NCI-H2107 treated with DMSO at 0.1 percent for 48 hours (cell line): ENCODE results near the gene TIFAB.

Experiments used
- DNase-seq: peaks from one replicate; lab custom pipeline; 2025; ENCODE audit not compliant: unreplicated experiment; lab: John Stamatoyannopoulos, UW

TIFAB gene

DNA sequence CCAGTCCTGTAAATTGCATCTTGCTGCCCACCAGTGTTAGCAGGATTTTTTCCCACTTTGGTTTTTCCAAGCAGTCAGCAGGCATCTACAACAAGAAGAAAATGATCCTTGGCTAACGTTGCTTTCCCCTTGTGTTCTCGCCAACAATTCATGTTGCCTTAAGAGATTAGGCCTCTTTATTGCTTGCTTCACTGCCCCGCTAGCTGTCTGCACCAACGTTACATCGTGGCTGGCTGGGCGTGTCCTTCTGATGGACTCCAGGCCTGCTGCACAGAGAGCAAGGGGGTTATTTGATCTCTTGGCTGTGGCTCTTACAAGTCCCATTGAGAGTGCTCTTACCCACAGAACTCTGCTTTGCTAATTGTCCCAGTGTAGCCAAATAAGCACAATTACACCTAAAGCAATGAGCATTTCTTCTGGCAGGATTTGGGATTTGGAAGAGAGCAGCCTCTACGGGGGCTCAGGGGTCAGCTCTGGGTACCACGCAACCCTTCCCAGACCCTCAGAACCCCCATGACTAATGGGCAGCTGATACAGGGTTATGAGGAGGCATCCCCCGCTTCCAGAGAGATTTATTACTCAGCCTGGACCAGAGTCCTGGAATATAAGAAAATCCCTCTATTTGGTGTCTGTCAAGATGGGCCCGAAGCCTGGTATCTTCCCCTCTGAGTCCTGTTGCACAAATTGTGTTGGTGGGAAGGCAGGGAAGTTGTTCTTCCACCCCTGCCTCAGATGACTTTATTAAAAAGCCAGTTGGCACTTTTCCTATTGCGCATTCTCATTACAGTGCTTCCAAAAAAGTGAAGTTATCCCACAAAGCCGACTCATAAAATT is 22.6 kb downstream of the TIFAB start:
- DNase-seq = peak; percentile 73

DNA sequence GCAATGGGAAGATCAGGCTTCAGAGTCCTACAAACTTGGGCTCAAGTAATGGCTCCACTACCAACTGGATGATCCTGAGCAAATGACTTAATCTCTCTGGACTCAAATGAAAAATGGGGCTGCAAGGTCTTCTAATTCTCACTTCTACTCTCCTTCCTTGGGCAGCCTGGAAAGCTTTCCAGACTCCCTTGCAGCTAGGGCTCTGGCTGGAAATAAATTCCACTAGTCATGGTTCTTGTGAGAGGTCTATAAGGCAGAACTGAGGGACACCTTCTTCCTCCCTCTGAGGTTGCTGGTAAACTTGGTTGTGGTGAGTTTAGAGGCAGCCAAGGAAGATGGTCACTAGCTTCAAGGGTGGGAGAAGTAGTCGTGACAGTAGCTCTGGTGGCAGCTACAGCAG is 23.6 kb downstream of the TIFAB start:
- no peak for DNase-seq

DNA sequence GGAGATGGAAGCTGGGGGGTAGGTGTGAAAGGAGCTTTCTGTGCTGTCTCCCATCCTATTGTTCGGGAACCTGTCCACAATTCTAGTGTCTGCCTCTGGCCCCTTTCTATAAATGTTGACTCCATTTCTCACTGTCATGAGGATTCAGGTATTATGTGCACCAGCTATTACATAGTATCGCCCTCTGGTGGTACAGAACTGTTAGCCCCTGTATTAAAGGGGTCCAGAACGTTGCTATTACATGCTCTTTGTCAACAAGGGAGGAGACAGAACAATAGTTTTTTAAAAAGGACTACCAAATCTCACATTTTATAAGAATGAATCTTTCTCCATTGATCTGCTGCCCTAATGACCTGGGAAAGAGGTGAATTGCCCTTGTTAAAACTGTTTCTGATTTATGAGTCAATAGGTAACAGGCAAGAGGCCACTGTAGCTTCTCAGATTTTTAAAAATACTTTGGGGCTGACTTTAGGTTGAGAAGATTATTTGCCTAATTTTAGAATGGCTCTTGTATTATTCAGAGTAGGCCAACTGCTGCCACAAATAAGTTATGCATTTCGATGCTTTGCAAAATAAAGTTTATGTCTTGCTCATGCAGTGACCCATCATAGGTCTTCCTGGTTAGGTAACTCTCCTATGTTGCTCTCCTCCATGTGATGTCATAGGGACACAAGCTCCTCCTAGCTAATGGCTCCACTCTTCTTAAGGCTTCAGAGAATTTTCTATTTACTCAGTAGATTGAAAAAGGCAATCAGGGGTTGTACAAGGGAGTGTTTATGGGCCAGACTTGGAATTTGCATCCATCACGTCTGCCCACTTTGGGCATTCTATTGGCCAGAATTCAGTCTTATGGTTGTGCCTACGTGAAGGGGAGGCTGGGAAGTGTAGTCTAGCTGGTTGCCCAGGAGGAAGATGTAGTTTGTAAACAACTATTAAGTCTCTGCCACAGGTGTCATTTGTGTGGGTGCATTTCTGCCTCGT is 25.8 kb downstream of the TIFAB start:
- DNase-seq = peak; percentile 57

GRCh38 chr5:135425641-135426040 is 26.5 kb downstream of the TIFAB start:
- no peak for DNase-seq

DNA sequence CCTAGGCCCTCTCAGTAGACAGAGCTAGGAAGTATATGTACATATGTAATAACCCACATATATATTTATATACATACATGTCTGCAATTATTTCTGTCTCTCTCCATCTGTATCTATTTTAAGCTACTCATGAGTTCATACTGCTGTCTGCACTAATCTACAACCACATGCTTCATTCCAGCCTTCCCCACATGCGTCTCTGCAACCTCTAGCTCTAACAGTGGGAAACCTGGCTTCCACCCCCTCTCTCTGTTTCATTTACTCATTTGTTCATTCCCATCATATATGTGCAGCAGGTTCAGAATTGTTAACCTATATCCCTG is 28.3 kb downstream of the TIFAB start:
- no peak for DNase-seq

DNA sequence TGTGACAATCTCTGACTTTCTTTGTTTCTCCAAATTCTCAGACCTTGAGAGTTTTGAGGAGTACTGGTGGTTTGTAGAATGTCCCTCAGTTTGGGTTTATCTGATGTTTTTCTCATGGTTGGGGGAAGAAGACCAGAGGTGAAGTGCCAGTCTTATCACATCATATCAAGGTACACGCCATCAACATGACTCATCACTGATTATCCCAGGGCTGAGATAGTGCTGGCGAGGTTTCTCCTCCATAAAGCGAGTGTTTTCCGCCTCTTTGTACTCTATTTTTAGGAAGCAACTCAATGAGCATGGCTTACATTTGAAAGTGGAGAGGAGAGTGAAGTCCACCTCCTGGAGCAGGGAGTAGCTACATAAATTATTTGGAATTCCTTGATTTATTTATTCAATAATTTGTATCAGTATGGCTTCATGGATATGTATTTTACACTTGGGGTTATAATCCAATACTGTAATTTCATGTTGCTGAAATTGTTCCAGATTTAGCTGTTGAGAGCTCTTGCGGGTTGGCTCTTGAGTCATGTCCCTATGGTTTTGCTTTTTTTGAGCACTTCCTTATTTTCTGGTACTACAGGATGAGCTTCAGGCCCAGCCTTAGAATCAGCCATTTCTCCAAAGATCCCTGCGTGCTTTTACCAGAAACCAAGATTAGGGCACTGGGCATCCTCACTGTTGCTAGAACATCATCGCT is 28.9 kb downstream of the TIFAB start:
- no peak for DNase-seq

GRCh38 chr5:135422419-135422818 is 29.7 kb downstream of the TIFAB start:
- no peak for DNase-seq

GRCh38 chr5:135417083-135417482 is 35.1 kb downstream of the TIFAB start:
- DNase-seq = no peak

DNA sequence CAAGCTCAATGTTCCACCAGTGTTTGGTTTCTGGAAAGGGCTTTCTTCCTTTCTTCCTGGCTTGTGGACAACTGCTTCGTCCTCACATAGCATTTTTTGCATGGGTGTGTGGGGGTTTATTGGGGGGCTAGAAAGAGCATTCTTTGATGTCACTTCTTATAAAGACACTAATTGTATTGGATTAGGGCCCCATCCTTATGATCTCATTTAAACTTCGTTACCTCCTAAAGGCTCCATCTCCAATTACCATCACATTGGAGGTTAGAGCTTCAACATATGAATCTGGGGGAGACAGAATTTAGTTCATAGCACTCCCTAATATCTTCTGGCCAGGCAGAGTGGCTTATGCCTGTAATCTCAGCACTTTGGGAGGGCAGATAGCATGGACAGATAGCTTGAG is 47.1 kb downstream of the TIFAB start:
- DNase-seq = no peak

DNA sequence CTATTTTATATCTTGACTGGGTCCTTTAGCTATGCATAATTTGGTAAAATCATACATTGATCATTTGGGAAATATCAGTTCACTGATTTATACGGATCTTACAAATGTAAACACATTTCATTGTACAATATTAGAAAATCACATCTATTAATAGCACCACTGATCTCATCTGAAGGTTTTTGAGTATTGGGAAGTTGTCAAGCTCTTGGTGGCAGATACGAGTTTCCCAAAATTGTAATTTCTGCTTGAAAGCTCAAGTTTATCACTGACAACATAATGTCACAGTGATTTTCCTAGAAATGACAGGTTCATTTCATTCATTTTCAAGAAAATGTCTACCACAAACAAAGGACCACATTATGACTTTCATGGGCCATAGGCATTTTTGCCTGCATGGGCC is 50.1 kb downstream of the TIFAB start:
- DNase-seq = no peak

- DNase-seq = no peak
These were observed 51.3 kb downstream of the TIFAB start for GRCh38 chr5:135400866-135401265.

DNA sequence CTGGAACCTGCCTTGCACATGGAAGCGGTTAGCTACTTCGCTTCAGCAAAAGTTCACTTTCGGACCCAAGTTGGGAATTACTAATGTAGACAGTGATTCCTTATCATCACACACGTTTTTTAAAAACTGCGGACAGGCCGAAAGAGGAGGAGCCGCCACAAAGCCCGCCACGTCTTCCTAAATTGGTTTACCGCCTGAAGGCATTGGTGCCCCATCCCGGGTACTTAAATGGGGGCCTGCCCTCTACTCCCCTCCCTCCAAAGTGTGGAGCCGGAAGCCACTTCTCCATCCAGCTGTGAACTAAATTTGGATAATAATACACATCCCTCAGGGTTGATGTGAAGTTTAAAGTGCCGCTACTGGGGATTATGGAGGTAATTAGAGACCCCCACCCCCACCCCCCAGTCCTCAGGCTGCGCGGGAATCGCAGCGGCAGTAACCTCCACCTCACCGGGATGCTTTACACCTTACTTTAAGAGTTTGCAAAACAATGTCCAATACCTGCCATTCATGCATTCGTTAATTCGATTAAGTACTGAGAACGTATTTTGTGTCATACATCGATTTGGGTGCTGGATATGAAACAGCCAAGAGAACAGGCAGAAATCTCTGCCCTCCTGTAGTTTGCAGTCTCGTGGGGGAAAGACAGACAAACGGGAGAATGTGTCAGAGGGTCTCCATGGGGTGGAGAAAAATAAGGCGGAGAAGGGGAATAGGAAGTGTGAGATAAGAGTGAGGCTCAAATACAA is 52.2 kb downstream of the TIFAB start:
- no peak for DNase-seq

DNA sequence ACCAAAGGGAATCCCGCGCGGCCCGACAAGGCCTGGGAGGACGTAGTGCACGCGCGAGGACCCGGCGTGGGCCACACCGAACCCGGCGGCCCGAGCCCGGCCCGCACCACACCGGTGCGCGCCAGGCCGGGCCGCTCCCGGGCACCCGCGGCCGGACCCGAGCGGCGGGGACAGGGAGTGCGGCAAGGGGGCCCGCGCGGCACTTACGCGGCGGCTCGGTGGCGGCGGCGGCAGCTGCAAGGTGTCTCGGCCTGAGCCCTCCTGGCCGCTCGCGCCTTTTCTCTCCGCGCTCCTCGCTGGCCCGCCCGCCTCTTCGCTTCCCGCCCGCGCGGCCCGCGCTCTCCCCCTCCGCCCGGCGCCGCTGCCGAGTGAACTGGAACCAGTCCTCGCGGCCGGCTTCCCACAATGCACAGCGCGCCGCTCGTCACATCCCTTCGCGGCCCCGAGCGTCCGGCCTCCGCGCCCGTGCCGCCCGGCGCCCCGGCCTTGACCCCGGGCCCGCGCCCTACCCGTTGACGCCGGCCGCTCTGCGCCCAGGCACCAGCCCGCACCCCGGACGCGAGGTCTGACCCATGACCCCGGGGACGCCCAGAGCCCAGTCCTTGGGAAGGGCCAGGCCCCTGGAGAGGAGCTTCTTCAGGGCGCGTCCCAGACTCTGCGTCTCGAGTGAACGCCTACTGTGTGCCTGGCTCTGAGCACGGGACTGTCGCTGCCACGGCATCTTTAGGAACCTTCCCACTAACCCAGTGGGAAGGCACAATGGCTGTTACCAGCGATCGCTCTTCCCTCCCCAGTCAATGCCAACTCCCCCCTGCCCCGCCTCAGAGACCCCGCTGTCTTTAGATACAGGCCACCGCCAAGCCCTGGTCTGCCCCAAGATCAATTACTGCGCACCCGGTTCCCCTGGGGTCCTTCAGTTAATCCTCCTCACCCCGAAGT is 53.0 kb downstream of the TIFAB start, which contains the start of gene MACROH2A1:
TSS of gene MACROH2A1 (minus strand) at position 377 of the 939 bp plus-strand sequence. CDS start 10,138 bp downstream, outside the sequence.
- peak; percentile 16 for DNase-seq

GRCh38 chr5:135398160-135398854 is 53.8 kb downstream of the TIFAB start:
- DNase-seq = peak; percentile 70
